ENCODE data around the gene MS4A6A. TPM values are rescaled to one million over a fixed set of nuclear protein-coding genes. Genes with fewer than 3 reads are reported as not detected.
"Not testable (repeated sequence)": the region's sequence is repeated elsewhere in the genome, so short reads cannot be mapped to it uniquely, and the experiment has no call there.

Gene MS4A6A
- polyA plus RNA-seq, 3 donors from 2014 or later, result 4.6 to 54.4 (median 34.2) TPM

- no peaks in the 10 kb centered on the region for H3K4me1 Mint-ChIP-seq
- H3K9me3 Mint-ChIP-seq, result no peaks in the 10 kb centered on the region
- no peaks in the 10 kb centered on the region for H3K36me3 Mint-ChIP-seq
- no peak overlapping the region for H3K4me3 Mint-ChIP-seq
- no peak for DNase-seq
- H3K27me3 Mint-ChIP-seq (ENCODE audit: low read depth in 3 of 3), result peaks cover 0 to 6% (median 4%) of the 10 kb centered on the region in 3 donors
- H3K27ac Mint-ChIP-seq, result no peak overlapping the region
Measured at GRCh38 chr11:60165951-60166350, 16.9 kb downstream of the MS4A6A start.

GRCh38 chr11:60165538-60165937 lies 17.3 kb downstream of the MS4A6A start:
- Mint-ChIP-seq H3K4me1 (no peaks in the 10 kb centered on the region), H3K4me3 (no peak overlapping the region), H3K27ac (no peak overlapping the region)

GRCh38 chr11:60164550-60165075 lies 18.3 kb downstream of the MS4A6A start:
- no peak overlapping the region for H3K4me3 Mint-ChIP-seq
- H3K27me3 Mint-ChIP-seq (ENCODE audit: low read depth in 3 of 3), result peaks cover 1 to 6% (median 4%) of the 10 kb centered on the region in 3 donors
- no peaks in the 10 kb centered on the region for H3K4me1 Mint-ChIP-seq
- no peak for DNase-seq
- H3K9me3 Mint-ChIP-seq, result no peaks in the 10 kb centered on the region
- H3K36me3 Mint-ChIP-seq, result no peaks in the 10 kb centered on the region
- no peak overlapping the region for H3K27ac Mint-ChIP-seq

More at GRCh38 chr11:60165538-60165937, 17.3 kb downstream of the MS4A6A start:
- DNase-seq, result no peak
- Mint-ChIP-seq H3K27me3 (ENCODE audit: low read depth in 3 of 3) (peaks cover 0 to 6% (median 4%) of the 10 kb centered on the region in 3 donors), H3K36me3 (no peaks in the 10 kb centered on the region), H3K9me3 (no peaks in the 10 kb centered on the region)

- Mint-ChIP-seq H3K4me1 (no peaks in the 10 kb centered on the region), H3K27me3 (ENCODE audit: low read depth in 3 of 3) (peaks cover 1 to 8% (median 2%) of the 10 kb centered on the region in 3 donors), H3K36me3 (no peaks in the 10 kb centered on the region), H3K27ac (no peak overlapping the region), H3K9me3 (no peaks in the 10 kb centered on the region), H3K4me3 (no peak overlapping the region)
- no peak for DNase-seq
Measured at GRCh38 chr11:60161766-60162165, 21.1 kb downstream of the MS4A6A start.

GRCh38 chr11:60161107-60161506 lies 21.8 kb downstream of the MS4A6A start:
- Mint-ChIP-seq H3K4me3 (no peak overlapping the region), H3K36me3 (no peaks in the 10 kb centered on the region), H3K27ac (no peak overlapping the region), H3K27me3 (ENCODE audit: low read depth in 3 of 3) (peaks cover 2 to 8% (median 3%) of the 10 kb centered on the region in 3 donors), H3K4me1 (peaks cover 1 to 4% of the 10 kb centered on the region in 2 donors), H3K9me3 (peaks cover 0 to 2% (median 0%) of the 10 kb centered on the region in 6 donors)
- no peak for DNase-seq

- H3K9me3 Mint-ChIP-seq, result peaks cover 0 to 2% (median 0%) of the 10 kb centered on the region in 6 donors
- no peak for DNase-seq
- no peaks in the 10 kb centered on the region for H3K36me3 Mint-ChIP-seq
- H3K4me3 Mint-ChIP-seq, result no peak overlapping the region
- H3K4me1 Mint-ChIP-seq, result peaks cover 3 to 9% of the 10 kb centered on the region in 2 donors
- H3K27me3 Mint-ChIP-seq (ENCODE audit: low read depth in 3 of 3), result peaks cover 2 to 6% (median 5%) of the 10 kb centered on the region in 3 donors
- no peak overlapping the region for H3K27ac Mint-ChIP-seq
Measured at GRCh38 chr11:60159868-60160267, 23.0 kb downstream of the MS4A6A start.

- H3K36me3 Mint-ChIP-seq, result no peaks in the 10 kb centered on the region
- peaks cover 0 to 2% (median 0%) of the 10 kb centered on the region in 6 donors for H3K9me3 Mint-ChIP-seq
- no peak overlapping the region for H3K27ac Mint-ChIP-seq
- peaks cover 3 to 9% of the 10 kb centered on the region in 2 donors for H3K4me1 Mint-ChIP-seq
- no peak for DNase-seq
- H3K4me3 Mint-ChIP-seq, result no peak overlapping the region
- peaks cover 2 to 5% (median 5%) of the 10 kb centered on the region in 3 donors for H3K27me3 Mint-ChIP-seq (ENCODE audit: low read depth in 3 of 3)
Measured at GRCh38 chr11:60159284-60159683, 23.6 kb downstream of the MS4A6A start.

GRCh38 chr11:60158636-60159035 lies 24.2 kb downstream of the MS4A6A start:
- Mint-ChIP-seq H3K27ac (no peak overlapping the region), H3K9me3 (peaks cover 0 to 2% (median 0%) of the 10 kb centered on the region in 6 donors), H3K4me3 (no peak overlapping the region), H3K36me3 (no peaks in the 10 kb centered on the region), H3K4me1 (peaks cover 3 to 9% of the 10 kb centered on the region in 2 donors), H3K27me3 (ENCODE audit: low read depth in 3 of 3) (peaks cover 2 to 5% (median 3%) of the 10 kb centered on the region in 3 donors)
- no peak for DNase-seq

- Mint-ChIP-seq H3K27ac (no peak overlapping the region), H3K27me3 (ENCODE audit: low read depth in 3 of 3) (peaks cover 2 to 8% (median 3%) of the 10 kb centered on the region in 3 donors)
Measured at GRCh38 chr11:60155931-60156330, 27.0 kb downstream of the MS4A6A start.

GRCh38 chr11:60152727-60153126 lies 30.2 kb downstream of the MS4A6A start:
- H3K9me3 Mint-ChIP-seq; H3K27me3 Mint-ChIP-seq (ENCODE audit: low read depth in 3 of 3); H3K4me1 Mint-ChIP-seq; H3K4me3 Mint-ChIP-seq; H3K27ac Mint-ChIP-seq; DNase-seq; H3K36me3 Mint-ChIP-seq: not testable (repeated sequence)

More at GRCh38 chr11:60155931-60156330, 27.0 kb downstream of the MS4A6A start:
- H3K9me3 Mint-ChIP-seq, result peaks cover 0 to 2% (median 0%) of the 10 kb centered on the region in 6 donors
- DNase-seq, result no peak
- H3K36me3 Mint-ChIP-seq, result no peaks in the 10 kb centered on the region
- peaks cover 3 to 9% of the 10 kb centered on the region in 2 donors for H3K4me1 Mint-ChIP-seq
- H3K4me3 Mint-ChIP-seq, result no peak overlapping the region

GRCh38 chr11:60150279-60150678 lies 32.6 kb downstream of the MS4A6A start:
- no peaks in the 10 kb centered on the region for H3K36me3 Mint-ChIP-seq
- no peaks in the 10 kb centered on the region for H3K9me3 Mint-ChIP-seq
- no peak overlapping the region for H3K27ac Mint-ChIP-seq
- no peak for DNase-seq
- H3K27me3 Mint-ChIP-seq (ENCODE audit: low read depth in 3 of 3), result peaks cover 2 to 3% (median 3%) of the 10 kb centered on the region in 3 donors
- no peaks in the 10 kb centered on the region for H3K4me1 Mint-ChIP-seq
- no peak overlapping the region for H3K4me3 Mint-ChIP-seq

GRCh38 chr11:60145677-60146076 lies 37.2 kb downstream of the MS4A6A start:
- Mint-ChIP-seq H3K36me3 (no peaks in the 10 kb centered on the region), H3K4me1 (no peaks in the 10 kb centered on the region), H3K4me3 (no peak overlapping the region), H3K27ac (no peak overlapping the region), H3K27me3 (ENCODE audit: low read depth in 3 of 3) (peaks cover 0 to 4% (median 3%) of the 10 kb centered on the region in 3 donors), H3K9me3 (no peaks in the 10 kb centered on the region)
- no peak for DNase-seq

- Mint-ChIP-seq H3K27me3 (ENCODE audit: low read depth in 3 of 3) (peaks cover 0 to 4% (median 3%) of the 10 kb centered on the region in 3 donors), H3K4me1 (no peaks in the 10 kb centered on the region), H3K27ac (no peak overlapping the region)
Measured at GRCh38 chr11:60143768-60144167, 39.1 kb downstream of the MS4A6A start.

GRCh38 chr11:60133917-60134316 lies 49.0 kb downstream of the MS4A6A start:
- Mint-ChIP-seq H3K27me3 (ENCODE audit: low read depth in 3 of 3) (peaks cover 0 to 9% (median 2%) of the 10 kb centered on the region in 3 donors), H3K36me3 (peaks cover 0 to 3% (median 0%) of the 10 kb centered on the region in 3 donors), H3K9me3 (peaks cover 0 to 2% (median 0%) of the 10 kb centered on the region in 6 donors), H3K4me1 (no peaks in the 10 kb centered on the region), H3K27ac (no peak overlapping the region), H3K4me3 (no peak overlapping the region)
- no peak for DNase-seq

More at GRCh38 chr11:60143768-60144167, 39.1 kb downstream of the MS4A6A start:
- no peaks in the 10 kb centered on the region for H3K36me3 Mint-ChIP-seq
- no peaks in the 10 kb centered on the region for H3K9me3 Mint-ChIP-seq
- H3K4me3 Mint-ChIP-seq, result no peak overlapping the region
- DNase-seq, result no peak

- Mint-ChIP-seq H3K27ac (no peak overlapping the region), H3K4me3 (no peak overlapping the region), H3K27me3 (ENCODE audit: low read depth in 3 of 3) (peaks cover 0 to 7% (median 2%) of the 10 kb centered on the region in 3 donors), H3K9me3 (peaks cover 0 to 2% (median 0%) of the 10 kb centered on the region in 6 donors), H3K4me1 (no peaks in the 10 kb centered on the region), H3K36me3 (peaks cover 0 to 3% (median 0%) of the 10 kb centered on the region in 3 donors)
- no peak for DNase-seq
Measured at GRCh38 chr11:60131912-60132311, 51.0 kb downstream of the MS4A6A start.

All from immature natural killer cell (primary cell).